ENCODE results near the gene FBXO47. TPM values are rescaled to one million over a fixed set of nuclear protein-coding genes. Genes with fewer than 3 reads are reported as not detected.
"Not testable (repeated sequence)": the region's sequence is repeated elsewhere in the genome, so short reads cannot be mapped to it uniquely, and the experiment has no call there.

FBXO47 gene
- total RNA-seq, 1 experiment from 2014 or later, result not detected

DNA sequence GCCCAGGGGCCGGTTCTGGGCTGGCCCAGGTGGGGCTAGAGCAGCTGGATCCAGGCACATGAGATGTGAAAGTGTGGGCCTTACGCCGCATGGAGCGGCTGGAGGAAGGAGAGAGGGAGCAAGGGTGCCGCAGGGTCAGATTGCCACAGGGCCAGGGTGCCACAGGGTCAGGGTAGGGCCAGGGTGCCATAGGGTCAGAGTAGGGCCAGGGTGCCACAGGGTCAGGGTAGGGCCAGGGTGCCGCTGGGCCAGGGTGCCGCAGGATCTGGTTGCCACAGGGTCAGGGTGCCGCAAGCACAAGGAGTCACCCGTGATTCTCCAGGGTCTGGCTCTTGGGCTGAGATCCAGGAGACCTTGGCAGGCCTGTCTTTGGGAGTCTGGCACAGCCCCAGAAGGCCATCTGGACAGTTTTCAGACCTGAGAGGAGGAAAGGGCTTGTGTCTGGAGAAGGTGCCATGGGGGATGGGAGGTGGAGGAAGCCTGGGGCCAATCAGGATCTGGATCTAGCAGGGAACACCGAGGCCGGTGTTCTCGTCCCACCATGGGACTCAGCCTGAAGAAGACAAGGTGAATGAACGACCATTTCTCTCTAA is 54.9 kb downstream of the FBXO47 start:
- Histone ChIP-seq H3K9ac (ENCODE audit: low read length) (no peak overlapping the region), H3K4me3 (ENCODE audit: low read length) (no peak overlapping the region), H4K20me1 (ENCODE audit: low read length) (no peaks in the 10 kb centered on the region), H3K4me2 (ENCODE audit: low read length) (no peak overlapping the region), H3K79me2 (ENCODE audit: low read length) (no peaks in the 10 kb centered on the region), H3F3A (ENCODE audit: low read length, unreplicated experiment) (no peaks in the 10 kb centered on the region), H3K36me3 (ENCODE audit: low read depth, low read length) (peaks cover 3% of the 10 kb centered on the region), H3K27me3 (ENCODE audit: low read length) (no peaks in the 10 kb centered on the region), H3K27ac (ENCODE audit: low read length) (no peak overlapping the region), H3K9me3 (ENCODE audit: low read length) (no peaks in the 10 kb centered on the region), H2AFZ (ENCODE audit: low read length) (no peak overlapping the region), H3K4me1 (ENCODE audit: insufficient read depth, low read length) (no peaks in the 10 kb centered on the region), H3K9me2 (replicated peaks; ENCODE audit: low read length) (no peaks in the 10 kb centered on the region)
- no peak for ATAC-seq
- no TSS peak for BruUV-seq (replicated peaks)
- CTCF ChIA-PET, result no interaction called here
- POLR2A ChIA-PET (ENCODE audit: unreplicated experiment), result no interaction called here
- no peak for TF ChIP-seq EZH2phosphoT487 (IDR thresholded peaks at IDR 0.05; ENCODE audit: borderline replicate concordance, low read length)
- TF ChIP-seq CTCF (conservative IDR thresholded peaks at IDR 0.05; ENCODE audit: low read depth, low read length), result no peak
- no peak for TF ChIP-seq EZH2 (IDR thresholded peaks at IDR 0.05; ENCODE audit: low read length, unreplicated experiment)
- no peak for DNase-seq
- intact Hi-C loops (cut with micrococcal nuclease), result no loop called here

- H3K4me1 ChIP-seq (ENCODE audit: insufficient read depth, low read length); DNase-seq; H3K27ac ChIP-seq (ENCODE audit: low read length); H4K20me1 ChIP-seq (ENCODE audit: low read length); BruUV-seq (replicated peaks); H3K4me2 ChIP-seq (ENCODE audit: low read length); H3K36me3 ChIP-seq (ENCODE audit: low read depth, low read length); H3K79me2 ChIP-seq (ENCODE audit: low read length); H3F3A ChIP-seq (ENCODE audit: low read length, unreplicated experiment); POLR2A ChIA-PET (ENCODE audit: unreplicated experiment); CTCF ChIA-PET; H3K9me3 ChIP-seq (ENCODE audit: low read length); H3K9me2 ChIP-seq (replicated peaks; ENCODE audit: low read length); ATAC-seq; H2AFZ ChIP-seq (ENCODE audit: low read length); intact Hi-C loops (cut with micrococcal nuclease); H3K4me3 ChIP-seq (ENCODE audit: low read length); H3K27me3 ChIP-seq (ENCODE audit: low read length); H3K9ac ChIP-seq (ENCODE audit: low read length): not testable (repeated sequence)
Observed at GRCh38 chr17:38911731-38912081, 55.5 kb downstream of the FBXO47 start.

DNA sequence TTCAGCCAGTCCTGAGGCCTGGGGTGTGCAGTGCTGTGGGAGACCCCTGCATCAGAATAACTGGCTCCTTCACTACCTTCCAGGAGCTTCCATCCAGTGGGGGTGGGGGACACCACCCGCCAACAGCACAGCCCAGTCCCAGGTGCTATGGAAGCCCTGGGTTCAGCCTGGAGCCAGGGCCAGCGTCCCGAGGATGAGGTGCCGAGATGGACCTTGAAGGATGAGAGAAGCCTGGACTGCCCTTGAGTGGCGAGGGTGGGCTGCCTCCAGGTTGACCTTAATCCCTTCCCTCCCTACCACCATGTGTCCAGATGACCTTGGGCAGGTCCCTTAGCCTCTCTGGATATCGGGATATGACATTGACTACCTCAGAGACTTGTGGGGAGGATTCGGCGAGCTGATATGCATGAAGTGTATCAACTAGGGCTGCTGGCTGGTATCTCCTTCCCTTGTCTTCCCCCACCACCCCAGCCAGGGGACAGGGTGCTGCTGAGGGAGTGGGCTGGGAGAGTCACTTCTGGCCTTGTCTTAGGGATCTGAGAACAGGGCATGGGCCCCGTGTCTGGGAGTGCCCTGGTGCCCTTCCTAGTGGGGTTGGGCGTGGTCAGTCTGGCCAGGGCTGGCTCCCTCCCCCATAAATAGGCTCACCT is 56.0 kb downstream of the FBXO47 start:
- TF ChIP-seq EZH2phosphoT487 (IDR thresholded peaks at IDR 0.05; ENCODE audit: borderline replicate concordance, low read length) (no peak), EZH2 (IDR thresholded peaks at IDR 0.05; ENCODE audit: low read length, unreplicated experiment) (no peak), CTCF (conservative IDR thresholded peaks at IDR 0.05; ENCODE audit: low read depth, low read length) (no peak)
- DNase-seq (no peak), ATAC-seq (no peak)
- Histone ChIP-seq H3K9me2 (replicated peaks; ENCODE audit: low read length) (no peaks in the 10 kb centered on the region), H3K4me2 (ENCODE audit: low read length) (no peak overlapping the region), H3K4me3 (ENCODE audit: low read length) (no peak overlapping the region), H4K20me1 (ENCODE audit: low read length) (no peaks in the 10 kb centered on the region), H3K36me3 (ENCODE audit: low read depth, low read length) (peaks cover 3% of the 10 kb centered on the region), H2AFZ (ENCODE audit: low read length) (no peak overlapping the region), H3K9me3 (ENCODE audit: low read length) (no peaks in the 10 kb centered on the region), H3K27me3 (ENCODE audit: low read length) (no peaks in the 10 kb centered on the region), H3K4me1 (ENCODE audit: insufficient read depth, low read length) (no peaks in the 10 kb centered on the region), H3K79me2 (ENCODE audit: low read length) (no peaks in the 10 kb centered on the region), H3F3A (ENCODE audit: low read length, unreplicated experiment) (no peaks in the 10 kb centered on the region), H3K27ac (ENCODE audit: low read length) (no peak overlapping the region), H3K9ac (ENCODE audit: low read length) (no peak overlapping the region)
- ChIA-PET POLR2A (ENCODE audit: unreplicated experiment) (no interaction called here), CTCF (no interaction called here)
- intact Hi-C loops (cut with micrococcal nuclease), result no loop called here
- no TSS peak for BruUV-seq (replicated peaks)

Data from PC-3 (cell line).